GM19238 (cell line): ENCODE data around the gene PRICKLE1.
"Not testable (repeated sequence)": the region's sequence is repeated elsewhere in the genome, so short reads cannot be mapped to it uniquely, and the experiment has no call there.

Experiments used
- DNase-seq: peaks from one replicate; pipeline ENCODE4 v3.0.0; 2011; ENCODE audit warnings: low spot score; ENCODE audit not compliant: insufficient read length

Gene PRICKLE1

DNA sequence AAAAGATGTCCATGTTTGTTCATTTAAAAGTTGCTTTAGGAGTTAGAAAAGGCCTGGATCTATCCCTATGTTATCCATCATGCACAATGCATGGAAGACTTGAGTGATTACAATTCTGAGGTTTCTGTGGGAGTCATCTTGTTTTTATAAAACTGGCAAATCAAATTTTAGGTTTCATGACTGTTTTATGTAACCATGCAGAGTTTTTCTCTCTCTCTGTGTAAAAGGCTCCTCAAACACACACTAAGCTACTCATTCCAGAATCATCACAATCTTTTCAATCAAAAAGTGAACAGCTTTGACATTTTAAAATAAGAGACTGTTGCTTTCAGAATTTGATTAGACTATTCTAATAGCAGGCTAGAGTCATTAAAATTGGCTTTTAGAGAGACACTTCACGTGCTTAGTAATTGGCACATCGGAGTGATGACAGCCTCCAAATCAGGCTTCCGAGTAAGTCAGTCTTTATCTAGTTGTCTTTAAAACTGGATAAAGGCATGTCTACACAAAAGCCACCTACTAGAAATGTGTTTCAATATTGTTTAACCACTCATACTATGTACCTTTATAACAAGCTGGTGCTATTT is 31.9 kb downstream of the PRICKLE1 start:
- no peak for DNase-seq

DNA sequence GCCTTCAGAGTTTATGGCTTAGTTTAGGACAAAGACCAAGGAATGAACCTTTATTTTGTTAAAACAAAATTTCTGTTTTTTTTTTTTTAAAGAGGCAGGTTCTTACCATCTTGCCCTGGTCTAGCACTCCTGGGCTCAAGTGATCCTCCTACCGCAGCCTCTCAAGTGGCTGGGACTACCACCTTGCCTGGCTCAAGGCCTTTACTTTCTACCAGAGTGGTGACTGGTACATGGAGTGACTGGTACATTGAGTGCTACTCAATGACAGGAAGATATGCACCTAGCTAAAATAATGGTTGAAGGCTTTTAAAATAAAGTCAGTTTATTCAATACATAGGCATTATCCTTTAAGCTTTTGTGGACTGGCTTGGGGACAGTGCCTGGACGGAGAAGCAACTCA is 32.6 kb downstream of the PRICKLE1 start:
- no peak for DNase-seq

DNA sequence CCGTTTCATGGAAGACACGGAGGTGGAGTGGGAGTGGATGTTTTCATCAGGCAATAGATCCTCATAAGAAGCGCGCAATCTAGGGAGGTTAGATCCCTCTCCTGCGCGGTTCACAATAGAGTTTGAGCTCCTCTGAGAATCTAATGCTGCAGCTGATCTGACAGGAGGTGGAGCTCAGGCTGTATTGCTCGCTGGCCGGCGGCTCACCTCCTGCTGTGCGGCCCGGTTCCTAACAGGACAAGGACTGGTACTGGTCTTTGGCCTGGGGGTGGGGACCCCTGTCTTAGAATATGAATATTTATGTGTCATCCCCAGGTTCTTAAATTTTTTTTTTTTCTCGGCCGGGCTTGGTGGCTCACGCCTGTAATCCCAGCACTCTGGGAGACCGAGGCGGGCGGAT is 36.7 kb downstream of the PRICKLE1 start:
- no peak for DNase-seq

DNA sequence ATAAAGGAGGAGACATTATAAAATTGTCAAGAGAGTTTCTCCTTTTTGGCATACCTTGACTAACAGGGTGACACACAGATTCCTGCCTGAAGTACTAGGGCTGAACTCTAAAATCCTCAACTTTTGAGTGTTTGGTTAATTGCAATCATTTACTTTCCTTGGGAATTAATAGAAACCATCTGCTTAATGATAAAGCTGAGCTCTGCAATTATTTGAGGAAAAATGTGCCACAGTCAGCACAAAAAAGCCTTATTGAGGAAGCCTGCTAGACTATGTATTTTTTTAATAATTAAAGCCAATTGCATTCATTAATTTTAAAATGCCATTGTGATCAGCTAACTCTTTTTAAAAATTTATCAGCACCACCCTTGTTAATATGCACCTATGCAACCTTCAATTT is 38.7 kb downstream of the PRICKLE1 start:
- no peak for DNase-seq

DNA sequence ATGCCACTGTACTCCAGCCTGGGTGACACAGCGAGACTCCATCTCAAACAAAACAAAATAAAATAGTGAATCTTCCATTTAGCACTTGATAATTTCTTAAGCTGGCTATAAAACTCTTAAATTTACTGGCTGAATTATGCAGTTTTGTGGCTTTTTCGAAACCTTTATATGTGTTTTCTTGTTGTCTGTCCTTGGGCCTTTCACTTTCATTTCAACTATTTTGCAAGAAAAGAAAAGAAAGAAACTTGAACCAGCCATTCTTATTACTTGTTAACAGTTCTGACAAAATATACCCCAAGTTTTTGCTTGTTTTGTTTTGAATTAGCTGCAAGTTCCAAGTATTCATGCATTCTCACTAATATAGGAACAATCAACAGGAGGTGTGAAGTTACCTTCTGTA is 42.8 kb downstream of the PRICKLE1 start:
- DNase-seq = no peak

DNA sequence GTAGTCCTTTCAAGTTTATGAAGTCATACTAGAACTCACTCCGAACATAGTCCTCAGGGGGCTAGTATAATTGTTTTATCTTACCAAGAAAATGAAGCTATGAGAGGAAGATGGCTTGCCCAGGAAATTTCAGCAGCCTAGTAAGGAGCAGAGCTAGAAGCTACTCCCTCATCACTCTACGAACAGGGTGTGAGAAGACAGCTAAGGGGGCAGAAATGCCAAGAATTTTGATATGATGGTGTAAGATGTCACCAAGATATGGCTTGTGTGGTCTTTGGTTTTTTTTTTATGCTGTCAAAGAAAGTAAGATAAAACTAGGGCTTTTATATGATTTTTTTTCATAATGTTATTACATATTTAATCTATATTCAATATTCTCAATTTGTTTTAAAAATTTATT is 47.6 kb downstream of the PRICKLE1 start:
- no peak for DNase-seq

DNA sequence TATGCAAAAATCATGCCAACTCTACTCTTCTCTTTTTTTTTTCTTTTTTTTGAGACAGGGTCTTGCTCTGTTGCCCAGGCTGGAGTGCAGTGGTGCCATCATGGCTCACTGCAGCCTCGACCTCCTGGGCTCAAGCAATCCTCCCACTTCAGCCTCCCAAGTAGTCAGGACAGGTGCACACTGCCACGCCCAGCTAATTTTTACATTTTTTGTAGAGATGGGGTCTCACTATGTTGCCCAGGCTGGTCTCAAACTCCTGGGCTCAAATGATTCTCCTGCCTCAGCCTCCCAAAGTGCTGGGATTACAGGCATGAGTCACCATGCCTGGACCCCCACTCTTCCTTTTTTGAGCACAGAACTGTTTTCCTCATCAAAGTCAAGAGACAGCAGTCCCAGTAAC is 48.2 kb downstream of the PRICKLE1 start:
- not testable (repeated sequence) for DNase-seq

DNA sequence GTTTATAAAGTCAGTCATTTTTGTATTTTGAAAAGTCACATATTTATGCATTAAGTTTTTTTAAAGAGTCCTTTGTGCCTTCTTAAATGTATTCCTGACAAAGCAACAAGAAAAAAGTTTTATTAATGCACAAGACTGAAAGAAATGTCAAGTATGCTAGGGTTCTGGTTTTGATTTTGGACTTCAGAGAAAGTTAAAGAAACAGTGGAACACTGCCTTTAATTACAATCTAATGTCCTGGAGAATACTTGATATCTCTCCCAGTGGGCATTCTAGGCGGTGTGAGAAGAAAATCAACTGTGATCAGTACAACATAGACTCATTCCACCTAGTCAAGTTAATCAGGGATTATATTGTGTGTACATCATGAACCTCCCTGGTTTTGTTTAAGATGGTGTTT is 49.9 kb downstream of the PRICKLE1 start:
- DNase-seq = no peak

DNA sequence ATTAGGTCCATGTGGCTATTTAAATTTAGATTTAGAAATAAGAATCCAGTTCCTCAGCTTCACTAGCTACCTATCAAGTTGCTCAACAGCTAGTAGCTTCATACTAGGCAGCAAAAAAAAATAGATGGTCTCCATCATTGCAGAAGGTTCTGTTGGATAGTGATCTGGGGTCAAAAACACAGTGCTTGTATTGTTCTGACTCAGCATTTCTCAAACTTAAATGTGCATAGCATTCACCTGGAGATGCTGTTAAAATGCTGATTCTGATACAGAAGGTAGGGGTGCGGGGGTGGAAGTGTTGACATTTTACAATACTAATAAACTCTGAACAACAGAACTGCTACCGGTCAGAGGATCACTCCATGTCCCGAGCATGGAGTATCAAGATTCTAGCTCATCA is 51.3 kb downstream of the PRICKLE1 start:
- no peak for DNase-seq

DNA sequence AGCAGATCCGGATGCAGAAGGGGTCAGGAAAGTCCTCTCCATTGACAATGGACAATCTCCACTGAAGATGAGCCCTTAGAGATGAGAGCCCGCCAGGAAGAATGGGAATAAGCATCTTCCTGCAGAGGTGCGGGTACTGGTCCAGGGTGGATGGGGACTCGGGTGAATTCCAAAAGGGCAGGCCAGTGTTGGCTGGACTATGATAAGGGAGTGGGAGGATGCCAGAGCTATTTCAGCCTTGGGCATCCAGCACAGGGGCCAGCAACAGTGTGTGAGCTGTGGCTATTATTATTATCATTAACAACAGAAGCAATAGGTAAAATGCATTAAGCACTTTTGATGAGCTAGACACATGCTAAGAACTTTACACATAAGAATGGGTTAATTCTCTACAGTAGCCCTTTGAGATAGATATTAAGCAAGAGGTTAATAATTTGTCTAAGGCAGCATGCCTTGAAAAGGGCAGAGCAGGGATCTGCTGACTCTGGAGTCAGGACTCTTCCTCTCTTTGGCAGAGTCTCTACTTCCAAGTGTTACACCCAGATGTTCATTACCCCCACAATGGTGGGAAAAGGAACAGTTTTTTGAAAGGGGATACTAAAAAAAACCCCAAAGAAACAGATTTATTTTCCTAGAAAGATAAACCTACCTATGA is 55.2 kb downstream of the PRICKLE1 start:
- DNase-seq = no peak

DNA sequence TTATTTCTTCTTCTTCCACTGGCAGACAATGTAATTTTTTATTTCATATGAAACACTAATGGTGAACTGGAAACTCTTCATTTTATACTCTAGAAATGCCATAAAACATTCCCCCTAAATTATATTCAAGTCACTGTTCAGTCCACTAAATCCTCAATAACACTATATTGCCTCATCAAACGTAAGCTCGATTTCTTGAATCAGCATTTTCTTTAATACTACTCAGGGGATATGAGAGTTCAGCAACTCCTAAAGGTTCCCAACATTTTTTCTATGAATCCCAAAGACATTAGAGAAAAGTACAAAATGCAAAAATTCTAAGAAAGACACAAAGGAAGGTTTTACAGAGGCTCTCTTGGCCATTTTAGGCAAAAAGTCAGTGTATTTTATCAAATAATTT is 59.3 kb downstream of the PRICKLE1 start:
- DNase-seq = no peak

DNA sequence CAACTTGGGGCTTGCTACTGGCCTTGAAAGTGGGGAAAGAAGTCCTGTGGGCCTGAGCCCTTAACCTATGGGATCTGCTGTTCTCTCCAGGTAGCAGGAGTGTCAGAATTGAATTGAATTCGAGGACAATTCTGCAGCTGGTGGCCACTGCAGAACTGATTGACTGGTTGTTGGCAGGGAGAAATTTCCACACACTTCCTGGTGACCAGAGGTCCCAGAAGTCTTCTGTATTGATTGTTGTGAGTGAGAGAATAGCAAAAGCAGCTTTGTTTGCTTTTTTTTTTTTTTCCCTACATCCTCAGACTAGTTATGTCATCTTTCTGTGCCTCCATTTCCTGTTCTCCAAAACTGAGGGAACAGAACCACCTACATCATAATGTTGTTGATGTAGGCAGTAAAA is 64.1 kb downstream of the PRICKLE1 start:
- DNase-seq = no peak

DNA sequence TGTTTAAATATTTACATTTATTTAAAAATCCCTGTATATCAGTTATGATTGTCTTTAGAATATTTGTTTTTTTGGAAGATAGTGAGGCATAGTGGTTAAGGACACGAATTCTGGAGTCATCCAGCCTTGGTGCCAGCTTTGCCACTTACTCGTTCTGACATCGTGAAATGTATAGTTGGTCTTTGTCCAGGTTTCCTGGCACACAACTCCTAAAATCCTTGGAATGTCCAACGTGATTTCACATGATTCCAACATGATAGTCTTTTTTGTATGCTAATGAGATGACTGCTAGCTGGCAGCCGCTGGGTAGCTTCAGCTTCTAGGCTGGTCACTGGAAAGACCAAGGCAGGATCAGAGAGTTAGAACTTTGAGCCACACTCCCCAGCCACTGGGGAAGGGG is 64.8 kb downstream of the PRICKLE1 start:
- no peak for DNase-seq

DNA sequence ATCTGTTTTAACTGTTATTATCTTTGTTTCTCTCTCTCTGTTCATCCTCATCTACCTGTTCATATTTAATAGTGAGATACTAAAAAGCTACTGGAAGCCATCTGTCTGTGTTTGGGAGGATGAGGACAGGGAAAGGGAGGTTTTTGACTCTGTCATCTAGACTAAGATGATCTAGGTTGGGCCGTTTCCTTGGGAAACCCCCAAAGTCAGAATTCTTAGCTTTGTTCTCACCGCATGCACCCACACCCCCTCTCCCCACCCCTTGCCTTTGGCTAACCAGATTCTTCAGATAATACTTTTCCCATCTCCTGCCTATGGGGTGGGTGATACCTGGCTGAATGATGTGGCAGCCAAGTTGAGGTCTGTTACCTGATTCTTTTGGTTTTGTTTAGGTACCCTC is 73.0 kb downstream of the PRICKLE1 start:
- no peak for DNase-seq

DNA sequence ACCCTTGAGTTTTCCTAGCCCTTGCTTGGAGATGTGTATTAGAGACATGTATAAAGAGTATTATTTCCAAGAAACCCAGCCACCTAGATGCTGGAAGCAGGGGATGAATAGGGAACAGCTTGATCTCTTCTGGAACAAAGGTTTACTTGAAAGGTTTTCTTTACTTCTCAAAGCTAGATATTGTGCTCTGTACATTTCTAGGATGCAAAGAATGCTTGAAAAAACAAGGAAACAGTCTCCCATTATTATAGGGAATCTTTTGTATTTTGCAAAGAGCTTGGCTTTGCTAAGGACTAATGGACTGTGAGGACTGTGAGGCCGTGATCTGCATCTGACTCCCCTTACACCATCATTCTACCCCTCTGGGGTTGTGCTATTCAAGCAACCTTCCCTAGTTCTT is 77.9 kb downstream of the PRICKLE1 start:
- no peak for DNase-seq

DNA sequence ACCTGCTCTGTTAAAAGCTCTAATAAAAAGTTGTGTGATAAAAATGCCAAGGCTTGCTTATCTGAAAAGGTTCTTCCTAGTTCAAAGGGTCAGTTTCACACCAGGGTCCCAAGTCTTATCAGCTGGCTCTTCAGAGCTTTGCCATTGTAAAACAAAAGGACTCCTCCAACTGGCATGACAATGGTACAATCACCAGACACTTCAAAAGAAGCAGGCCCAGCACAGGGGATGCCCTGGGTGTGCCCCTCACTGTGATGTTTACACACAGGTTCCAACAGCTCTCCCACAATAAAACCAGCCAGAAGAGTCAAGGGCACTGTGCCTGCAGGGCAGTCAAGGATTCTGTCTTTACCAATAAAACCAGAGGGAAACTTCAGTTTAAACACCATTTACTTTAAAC is 78.7 kb downstream of the PRICKLE1 start:
- DNase-seq = no peak

DNA sequence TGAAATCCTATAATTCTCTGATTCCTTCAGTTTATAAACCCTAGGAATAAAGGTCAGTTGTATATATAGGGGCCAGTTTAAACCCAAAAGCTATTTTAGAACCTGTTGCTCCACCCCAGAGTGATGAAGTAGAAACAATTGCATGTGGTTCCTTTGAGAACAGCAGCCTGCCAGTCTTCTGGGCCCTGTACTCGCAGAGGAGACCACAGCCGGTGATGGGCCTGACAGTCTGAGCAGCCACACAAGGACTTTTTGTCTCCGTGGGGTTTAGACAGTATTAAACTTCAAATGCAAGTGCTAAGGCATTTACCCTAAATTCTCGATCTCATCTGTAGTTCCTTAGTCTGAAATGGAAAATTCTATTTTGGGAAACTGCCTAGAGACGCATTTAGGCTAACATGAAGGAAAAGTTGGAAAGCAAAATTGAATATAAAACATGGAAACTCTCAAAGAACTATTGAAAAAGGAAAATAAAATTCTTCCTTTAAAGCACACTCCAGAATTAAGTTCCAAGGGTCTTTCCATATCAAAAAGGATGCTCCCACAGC is 80.6 kb downstream of the PRICKLE1 start:
- no peak for DNase-seq

DNA sequence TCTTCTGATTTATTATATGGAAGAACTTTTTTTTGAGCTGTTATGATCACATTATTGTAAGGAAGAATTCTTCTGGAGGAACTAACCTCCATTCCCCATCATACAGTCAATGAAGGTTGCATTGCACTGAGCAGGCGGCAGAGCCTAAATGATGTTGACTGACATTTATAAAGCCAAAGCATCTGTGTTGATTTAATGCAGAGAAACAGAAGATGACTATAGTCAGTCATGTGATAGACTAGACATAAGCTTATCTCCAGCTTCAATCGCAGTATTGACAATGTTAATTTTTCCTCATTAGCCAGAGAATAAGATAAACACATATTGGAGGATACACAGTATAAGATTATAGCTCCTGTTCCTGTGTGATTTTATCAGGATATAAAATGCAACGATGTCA is 82.0 kb downstream of the PRICKLE1 start:
- no peak for DNase-seq

DNA sequence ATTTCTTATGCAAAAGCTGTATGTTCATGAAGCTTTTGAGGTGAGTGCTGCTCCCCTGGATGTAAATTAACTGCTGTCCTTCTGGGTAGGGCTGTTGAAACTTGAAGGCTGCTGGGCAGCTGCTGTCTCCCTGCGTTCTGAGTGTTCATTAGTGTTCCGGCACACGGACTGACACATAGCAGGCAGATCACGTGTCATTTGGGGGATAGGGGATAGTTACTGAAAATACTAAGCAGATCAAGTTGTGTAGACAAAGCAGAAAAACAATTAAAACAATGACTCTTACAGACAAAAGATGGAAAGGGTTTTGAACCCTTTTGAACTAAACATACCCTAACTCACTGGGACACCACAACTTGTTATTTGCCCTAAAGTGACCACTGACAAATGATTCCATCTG is 82.5 kb downstream of the PRICKLE1 start:
- DNase-seq = no peak

DNA sequence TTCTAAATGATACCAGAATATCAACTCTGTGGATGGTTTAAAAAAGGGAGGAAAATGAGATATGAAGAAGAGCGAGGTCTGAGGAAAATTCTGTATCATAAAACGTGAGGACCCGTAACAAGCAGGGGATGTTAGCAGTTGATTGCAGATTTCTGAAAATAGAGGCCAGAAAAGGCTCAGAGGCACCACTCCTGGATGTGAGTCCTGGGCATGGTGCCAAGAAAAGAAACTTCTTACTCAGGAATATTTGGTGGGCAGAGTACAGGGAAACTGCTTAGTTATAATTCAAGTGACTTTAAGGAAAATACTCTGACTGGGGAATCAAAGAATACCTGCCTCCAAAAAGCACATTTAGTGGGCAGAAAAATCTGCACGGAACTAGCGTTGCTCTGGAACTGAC is 85.5 kb downstream of the PRICKLE1 start:
- DNase-seq = no peak

DNA sequence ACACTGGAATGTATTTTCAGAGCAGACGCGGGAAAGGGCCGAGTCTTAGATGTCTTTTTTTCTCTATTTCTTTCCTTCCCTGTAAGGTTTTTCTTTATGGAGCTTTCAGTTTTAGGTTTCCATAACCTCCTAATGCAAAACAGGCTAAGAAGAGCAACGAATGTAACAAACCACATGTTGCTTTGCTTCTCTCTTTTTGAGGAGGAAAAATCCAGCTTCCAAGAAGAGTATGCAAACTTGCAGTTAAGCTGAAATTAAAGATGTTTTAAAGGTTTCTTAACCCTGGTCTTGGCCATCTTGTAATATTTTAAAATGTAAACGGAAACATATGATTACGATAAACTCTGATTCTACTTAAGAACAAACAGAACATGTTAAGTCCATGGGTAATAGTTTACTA is 86.9 kb downstream of the PRICKLE1 start:
- DNase-seq = no peak

DNA sequence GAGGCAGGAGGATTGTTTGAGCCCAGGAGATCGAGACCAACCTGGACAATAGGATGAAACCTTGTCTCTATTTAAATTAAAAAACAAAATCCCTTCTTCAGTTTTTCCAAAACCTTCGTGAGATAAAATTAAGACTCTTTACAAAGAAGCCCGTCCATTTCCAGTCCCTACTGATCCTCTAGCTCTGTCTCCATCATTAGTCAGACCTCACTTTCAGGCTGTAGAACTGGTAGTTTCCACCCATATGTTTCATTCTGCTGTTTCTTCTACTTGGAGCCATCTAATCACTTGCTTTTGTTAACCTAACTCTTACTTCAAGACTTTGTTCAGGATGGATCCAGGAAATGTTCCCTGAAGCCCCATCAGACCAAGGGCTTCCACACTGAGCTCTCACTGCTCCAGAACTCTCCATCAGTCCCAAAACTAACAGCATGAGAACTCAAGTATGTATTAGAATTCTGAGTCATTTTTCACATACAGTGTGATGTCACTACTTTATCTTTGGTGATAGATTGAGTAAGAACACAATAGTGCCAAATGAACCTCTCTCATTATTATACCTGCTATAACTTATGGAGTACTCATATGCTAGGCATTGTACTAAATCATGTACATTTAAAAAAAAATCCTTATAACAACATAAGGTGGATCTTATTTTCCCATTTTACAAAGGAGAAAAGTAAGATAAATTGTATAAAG is 90.8 kb downstream of the PRICKLE1 start:
- DNase-seq = no peak

DNA sequence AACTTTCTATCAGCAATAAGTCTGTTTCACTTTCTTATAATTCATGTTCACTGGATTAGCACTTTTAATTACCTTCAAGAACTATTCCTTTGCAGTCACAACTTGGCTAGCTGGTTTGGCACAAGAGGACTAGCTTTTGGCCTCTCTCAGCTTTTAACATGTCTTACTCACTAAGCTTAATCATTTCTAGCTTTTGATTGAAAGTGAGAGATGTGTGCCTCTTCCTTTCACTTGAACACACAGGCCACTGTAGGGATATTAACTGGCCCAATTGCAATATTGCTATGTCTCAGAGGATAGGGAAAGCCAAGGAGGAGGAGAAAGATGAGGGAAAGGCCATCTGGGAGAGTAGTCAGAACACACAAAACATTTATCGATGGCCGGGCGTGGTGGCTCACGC is 92.7 kb downstream of the PRICKLE1 start:
- DNase-seq = no peak
